GM18502 (cell line): ENCODE measurements around the gene SSH3.
"Not testable (repeated sequence)": the region's sequence is repeated elsewhere in the genome, so short reads cannot be mapped to it uniquely, and the experiment has no call there.

ENCODE experiments used
- ATAC-seq: cut with Tn5 transposase; IDR thresholded peaks from one replicate; pipeline ENCODE4 v1.9.1; 2021; ENCODE audit warnings: mild to moderate bottlenecking; ENCODE audit not compliant: unreplicated experiment, poor library complexity

The SSH3 gene

GRCh38 chr11:67308031-67308866 lies 4.9 kb downstream of the SSH3 start:
- ATAC-seq: no peak

- no peak for ATAC-seq
Measured at GRCh38 chr11:67309166-67309565, 5.8 kb downstream of the SSH3 start.

- ATAC-seq: no peak
Measured at GRCh38 chr11:67309661-67310061, 6.3 kb downstream of the SSH3 start.

- no peak for ATAC-seq
Measured at GRCh38 chr11:67310246-67311050, 7.1 kb downstream of the SSH3 start.

GRCh38 chr11:67311051-67311555 lies 7.8 kb downstream of the SSH3 start:
- ATAC-seq: no peak

- no peak for ATAC-seq
Measured at GRCh38 chr11:67311556-67312082, 8.3 kb downstream of the SSH3 start.

- no peak for ATAC-seq
Measured at GRCh38 chr11:67312187-67313021, 9.1 kb downstream of the SSH3 start.

- ATAC-seq: no peak
Measured at GRCh38 chr11:67313125-67313890, 10.0 kb downstream of the SSH3 start.

- ATAC-seq: no peak
Measured at GRCh38 chr11:67314218-67314617, 10.9 kb downstream of the SSH3 start.

- ATAC-seq: no peak
Measured at GRCh38 chr11:67315325-67315909, 12.1 kb downstream of the SSH3 start.

- ATAC-seq: no peak
Measured at GRCh38 chr11:67316882-67317204, 13.5 kb downstream of the SSH3 start.

GRCh38 chr11:67317205-67317887 lies 14.0 kb downstream of the SSH3 start:
- peak; percentile 88 for ATAC-seq

- peak; percentile 19 for ATAC-seq
Measured at GRCh38 chr11:67317888-67318555, 14.7 kb downstream of the SSH3 start.

- not testable (repeated sequence) for ATAC-seq
Measured at GRCh38 chr11:67318876-67319275, 15.5 kb downstream of the SSH3 start.

GRCh38 chr11:67320011-67320410 lies 16.7 kb downstream of the SSH3 start:
- ATAC-seq: no peak

GRCh38 chr11:67320691-67321090 lies 17.4 kb downstream of the SSH3 start:
- ATAC-seq: no peak

- ATAC-seq: no peak
Measured at GRCh38 chr11:67321313-67321871, 18.1 kb downstream of the SSH3 start.

GRCh38 chr11:67322049-67322448 lies 18.7 kb downstream of the SSH3 start:
- ATAC-seq: no peak
